GM12873 (cell line): ENCODE results near the gene KLRD1.

Source experiments
- TF ChIP-seq, protein P1 (sequence below): IDR thresholded peaks from 2 replicates; pipeline ENCODE4 v1.5.1; 2012; ENCODE audit warnings: low read depth, mild to moderate bottlenecking, moderate library complexity, low read length, control low read depth; ENCODE audit not compliant: insufficient read depth; ENCODE audit errors: missing control alignments

The KLRD1 gene

GRCh38 chr12:10304161-10304574 is 3.5 kb upstream of the KLRD1 start:
- TF ChIP-seq, protein P1, sequence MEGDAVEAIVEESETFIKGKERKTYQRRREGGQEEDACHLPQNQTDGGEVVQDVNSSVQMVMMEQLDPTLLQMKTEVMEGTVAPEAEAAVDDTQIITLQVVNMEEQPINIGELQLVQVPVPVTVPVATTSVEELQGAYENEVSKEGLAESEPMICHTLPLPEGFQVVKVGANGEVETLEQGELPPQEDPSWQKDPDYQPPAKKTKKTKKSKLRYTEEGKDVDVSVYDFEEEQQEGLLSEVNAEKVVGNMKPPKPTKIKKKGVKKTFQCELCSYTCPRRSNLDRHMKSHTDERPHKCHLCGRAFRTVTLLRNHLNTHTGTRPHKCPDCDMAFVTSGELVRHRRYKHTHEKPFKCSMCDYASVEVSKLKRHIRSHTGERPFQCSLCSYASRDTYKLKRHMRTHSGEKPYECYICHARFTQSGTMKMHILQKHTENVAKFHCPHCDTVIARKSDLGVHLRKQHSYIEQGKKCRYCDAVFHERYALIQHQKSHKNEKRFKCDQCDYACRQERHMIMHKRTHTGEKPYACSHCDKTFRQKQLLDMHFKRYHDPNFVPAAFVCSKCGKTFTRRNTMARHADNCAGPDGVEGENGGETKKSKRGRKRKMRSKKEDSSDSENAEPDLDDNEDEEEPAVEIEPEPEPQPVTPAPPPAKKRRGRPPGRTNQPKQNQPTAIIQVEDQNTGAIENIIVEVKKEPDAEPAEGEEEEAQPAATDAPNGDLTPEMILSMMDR: no peak

DNA sequence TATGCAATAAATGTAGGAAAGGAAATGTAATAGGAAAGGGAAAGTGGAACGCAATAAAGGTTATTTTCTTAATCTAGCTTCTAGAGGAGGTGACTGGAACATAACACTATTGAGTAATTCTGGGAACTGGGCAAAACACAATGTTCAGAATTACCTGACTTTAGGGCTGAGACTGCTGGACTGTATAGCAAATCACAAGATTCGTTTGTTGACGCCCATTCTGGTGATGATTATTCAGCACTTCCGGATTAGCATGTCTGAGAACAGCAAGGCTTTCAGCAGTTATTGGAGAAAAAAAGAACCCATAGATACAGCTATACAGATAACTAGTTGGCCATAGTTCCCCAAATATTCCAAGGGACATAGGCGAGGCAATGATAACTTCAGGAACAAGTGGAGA is 2.3 kb upstream of the KLRD1 start:
- TF ChIP-seq, protein P1: no peak

- TF ChIP-seq, protein P1: no peak
Measured at GRCh38 chr12:10310926-10311720, 3.5 kb downstream of the KLRD1 start.

- TF ChIP-seq, protein P1: no peak
Measured at GRCh38 chr12:10319388-10319787, 11.7 kb downstream of the KLRD1 start.

GRCh38 chr12:10320643-10321042 is 13.0 kb downstream of the KLRD1 start:
- TF ChIP-seq, protein P1: no peak

DNA sequence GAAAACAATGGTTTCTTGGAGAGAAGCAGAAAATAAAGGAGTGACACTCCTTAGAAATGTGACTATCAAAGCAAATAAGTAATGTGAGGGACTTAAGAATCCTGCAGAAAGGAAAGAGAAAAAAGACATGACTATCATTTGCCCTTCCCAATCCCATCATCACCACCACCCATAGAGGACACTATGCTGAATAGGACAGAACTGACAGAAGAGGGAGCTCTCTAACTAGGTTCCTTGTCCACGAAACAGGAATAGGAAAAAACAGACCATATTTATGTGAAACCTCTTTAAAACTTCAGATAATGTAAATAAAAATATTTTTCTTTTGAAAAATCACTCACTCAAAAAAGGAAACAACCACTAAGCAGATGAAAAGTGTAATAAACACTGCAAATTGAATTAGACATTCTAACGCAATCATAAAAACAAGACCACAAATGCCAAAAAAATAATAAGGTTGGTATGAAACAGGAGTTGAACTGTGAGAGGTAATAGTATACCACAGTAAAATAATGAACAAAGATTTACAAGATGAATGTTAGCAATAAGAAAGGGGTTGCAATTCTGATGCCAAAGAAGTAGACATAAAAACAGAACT is 24.1 kb downstream of the KLRD1 start:
- TF ChIP-seq, protein P1: peak; percentile 59

DNA sequence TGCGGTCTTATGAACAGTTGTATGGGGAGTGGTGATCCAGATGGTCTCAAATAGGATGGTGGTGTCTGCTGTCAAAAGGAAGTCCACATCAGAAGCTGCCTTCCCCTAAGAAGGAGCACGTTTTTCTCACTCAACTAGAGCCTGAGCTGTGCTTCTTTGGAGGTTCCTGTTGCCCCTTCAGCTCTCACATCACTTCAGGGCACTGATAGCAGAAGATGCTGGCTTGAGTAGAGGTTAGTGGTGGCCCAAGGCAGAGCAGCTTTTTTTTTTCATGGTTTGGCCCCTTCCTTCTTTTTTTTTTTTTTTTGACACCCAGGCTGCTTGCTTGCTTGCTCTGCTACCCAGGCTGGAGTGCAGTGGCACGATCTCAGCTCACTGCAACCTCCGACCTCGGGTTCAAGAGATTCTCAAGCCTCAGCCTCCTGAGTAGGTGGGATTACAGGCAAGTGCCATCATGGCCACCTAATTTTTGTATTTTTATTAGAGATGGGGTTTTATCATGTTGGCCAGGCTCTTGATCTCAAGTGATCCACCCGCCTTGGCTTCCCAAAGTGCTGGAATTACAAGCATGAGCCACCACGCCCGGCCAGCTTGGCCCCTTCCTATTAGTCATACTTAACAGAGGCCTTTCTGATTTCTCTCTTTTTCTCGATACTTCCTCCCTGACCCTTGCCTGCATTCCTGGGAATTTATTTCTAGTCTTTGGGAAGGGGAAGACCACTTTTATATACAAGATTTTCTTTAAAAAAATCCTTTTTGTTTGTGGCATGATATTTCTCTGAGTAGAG is 31.6 kb downstream of the KLRD1 start:
- TF ChIP-seq, protein P1: no peak
